22Rv1 (cell line): ENCODE data around the gene UTP18.
"Not testable (repeated sequence)": the region's sequence is repeated elsewhere in the genome, so short reads cannot be mapped to it uniquely, and the experiment has no call there.

Experiments used
- H3K27ac ChIP-seq: fragments of 450-650 bp; 2 replicates; pipeline ENCODE4 v1.5.1; 2017
- ZFX ChIP-seq: fragments of 450-650 bp; IDR thresholded peaks from 2 replicates; pipeline ENCODE4 v1.6.1; 2017; ENCODE audit warnings: antibody characterized with exemption, borderline replicate concordance
- TF ChIP-seq, protein P1 (sequence below): fragments of 450-650 bp; IDR thresholded peaks from 2 replicates; pipeline ENCODE4 v1.5.1; 2017; ENCODE audit warnings: mild to moderate bottlenecking

Gene UTP18

DNA sequence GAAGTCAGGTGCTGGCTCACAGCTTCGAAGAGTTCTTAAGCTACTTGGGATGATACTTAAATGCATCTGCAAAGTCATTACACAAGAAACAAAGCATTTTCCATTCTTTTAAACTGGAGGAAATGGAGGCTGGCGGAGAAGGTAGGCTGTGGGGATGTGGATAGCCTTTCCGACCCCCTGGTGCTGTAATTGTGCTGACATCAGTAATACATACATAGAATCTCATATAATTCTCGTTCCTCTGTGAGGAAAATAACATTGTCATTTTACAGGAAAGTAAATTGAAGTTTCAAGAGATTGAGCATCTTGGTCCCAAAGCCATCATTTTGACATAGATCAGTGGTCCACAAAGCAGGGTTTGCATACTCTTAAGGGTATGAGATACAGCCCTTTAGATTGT, 39.5 kb downstream of the UTP18 start:
- TF ChIP-seq, protein P1, sequence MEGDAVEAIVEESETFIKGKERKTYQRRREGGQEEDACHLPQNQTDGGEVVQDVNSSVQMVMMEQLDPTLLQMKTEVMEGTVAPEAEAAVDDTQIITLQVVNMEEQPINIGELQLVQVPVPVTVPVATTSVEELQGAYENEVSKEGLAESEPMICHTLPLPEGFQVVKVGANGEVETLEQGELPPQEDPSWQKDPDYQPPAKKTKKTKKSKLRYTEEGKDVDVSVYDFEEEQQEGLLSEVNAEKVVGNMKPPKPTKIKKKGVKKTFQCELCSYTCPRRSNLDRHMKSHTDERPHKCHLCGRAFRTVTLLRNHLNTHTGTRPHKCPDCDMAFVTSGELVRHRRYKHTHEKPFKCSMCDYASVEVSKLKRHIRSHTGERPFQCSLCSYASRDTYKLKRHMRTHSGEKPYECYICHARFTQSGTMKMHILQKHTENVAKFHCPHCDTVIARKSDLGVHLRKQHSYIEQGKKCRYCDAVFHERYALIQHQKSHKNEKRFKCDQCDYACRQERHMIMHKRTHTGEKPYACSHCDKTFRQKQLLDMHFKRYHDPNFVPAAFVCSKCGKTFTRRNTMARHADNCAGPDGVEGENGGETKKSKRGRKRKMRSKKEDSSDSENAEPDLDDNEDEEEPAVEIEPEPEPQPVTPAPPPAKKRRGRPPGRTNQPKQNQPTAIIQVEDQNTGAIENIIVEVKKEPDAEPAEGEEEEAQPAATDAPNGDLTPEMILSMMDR = no peak
- H3K27ac ChIP-seq = no peak overlapping the region

DNA sequence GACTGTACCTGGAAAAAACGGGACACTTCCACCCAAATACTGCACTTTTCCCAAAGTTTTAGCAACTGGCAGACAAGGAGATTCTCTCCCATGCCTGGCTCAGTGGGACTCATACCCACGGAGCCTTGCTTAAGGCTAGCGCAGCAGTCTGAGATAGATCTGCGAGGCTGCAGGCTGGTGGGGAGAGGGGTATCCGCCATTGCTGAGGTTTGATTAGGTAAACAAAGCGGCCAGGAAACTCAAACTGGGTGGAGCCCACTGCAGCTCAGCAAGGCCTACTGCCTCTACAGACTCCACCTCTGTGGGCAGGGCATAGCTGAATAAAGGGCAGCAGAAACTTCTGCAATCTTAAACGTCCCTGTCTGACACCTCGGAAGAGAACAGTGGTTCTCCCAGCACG, 44.8 kb downstream of the UTP18 start:
- no peak overlapping the region for H3K27ac ChIP-seq
- TF ChIP-seq ZFX = no peak
- TF ChIP-seq, protein P1 = no peak

DNA sequence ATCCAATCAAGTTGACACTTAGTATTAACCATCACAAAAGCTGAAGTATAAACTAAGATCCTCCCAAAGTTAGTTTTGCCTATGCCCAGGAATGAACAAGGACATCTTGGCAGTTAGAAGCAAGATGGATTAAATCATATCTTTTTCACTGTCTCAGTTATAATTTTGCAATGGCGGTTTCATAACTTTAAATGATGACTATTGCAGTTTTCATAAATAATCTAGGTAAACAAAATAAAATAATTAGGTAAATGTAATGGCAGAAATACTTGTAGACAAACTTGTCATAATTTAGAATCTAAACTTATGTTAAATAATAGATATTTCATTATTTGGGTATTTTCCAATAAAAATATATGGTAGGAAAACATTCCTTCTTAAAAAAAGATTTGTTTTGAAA, 51.7 kb downstream of the UTP18 start:
- H3K27ac ChIP-seq = not testable (repeated sequence)

DNA sequence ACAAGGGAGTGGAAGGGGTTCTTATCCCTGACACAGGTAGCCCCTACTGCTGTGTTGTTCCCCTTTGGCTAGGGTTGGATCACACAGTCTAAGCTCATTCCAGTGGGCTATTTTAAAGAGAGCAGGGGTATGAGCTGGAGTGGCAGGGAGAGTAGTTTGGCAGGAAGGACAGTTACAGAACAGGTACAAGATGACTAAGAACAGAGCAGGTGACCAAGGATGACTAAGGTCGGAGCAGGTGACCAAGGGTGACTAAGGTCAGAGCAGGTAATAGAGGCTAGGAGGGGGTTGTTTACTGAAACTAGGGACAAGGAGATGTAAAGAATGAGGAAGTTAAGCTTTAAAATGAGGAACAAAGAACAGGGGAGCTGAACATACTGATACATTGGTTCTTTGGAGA, 58.8 kb downstream of the UTP18 start:
- TF ChIP-seq, protein P1 = no peak
- no peak overlapping the region for H3K27ac ChIP-seq

DNA sequence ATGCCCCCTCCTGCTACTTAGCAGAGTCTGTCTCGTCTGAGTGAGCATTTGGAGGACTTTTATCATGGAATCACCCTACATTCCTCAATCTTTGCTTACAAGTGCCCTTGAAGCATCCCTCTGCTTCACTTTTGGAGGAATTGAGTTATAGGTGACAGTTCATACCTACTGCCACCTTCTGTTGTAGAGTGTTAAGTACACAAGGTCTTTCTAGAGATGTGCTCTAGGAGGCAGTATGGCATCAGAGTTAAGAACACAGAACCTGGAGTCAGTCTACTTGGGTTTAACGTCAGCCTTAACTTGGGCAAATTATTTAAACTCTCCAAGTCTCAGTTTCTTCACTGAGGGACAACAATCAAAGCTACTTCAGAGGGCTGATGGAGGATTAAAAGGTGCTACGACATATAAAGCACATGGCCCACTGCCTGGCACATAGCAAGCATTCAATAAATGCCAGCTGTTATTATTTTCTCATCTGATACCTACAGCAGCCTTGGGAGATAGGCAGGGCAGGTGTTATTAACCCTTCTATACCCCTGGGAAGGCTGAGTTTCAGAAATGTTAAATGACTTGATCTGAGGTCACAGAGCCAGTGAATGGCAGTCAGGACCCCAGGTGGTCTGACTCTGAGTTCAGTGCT, 62.2 kb downstream of the UTP18 start:
- H3K27ac ChIP-seq = no peak overlapping the region
- TF ChIP-seq, protein P1 = peak; percentile 68
- no peak for TF ChIP-seq ZFX

DNA sequence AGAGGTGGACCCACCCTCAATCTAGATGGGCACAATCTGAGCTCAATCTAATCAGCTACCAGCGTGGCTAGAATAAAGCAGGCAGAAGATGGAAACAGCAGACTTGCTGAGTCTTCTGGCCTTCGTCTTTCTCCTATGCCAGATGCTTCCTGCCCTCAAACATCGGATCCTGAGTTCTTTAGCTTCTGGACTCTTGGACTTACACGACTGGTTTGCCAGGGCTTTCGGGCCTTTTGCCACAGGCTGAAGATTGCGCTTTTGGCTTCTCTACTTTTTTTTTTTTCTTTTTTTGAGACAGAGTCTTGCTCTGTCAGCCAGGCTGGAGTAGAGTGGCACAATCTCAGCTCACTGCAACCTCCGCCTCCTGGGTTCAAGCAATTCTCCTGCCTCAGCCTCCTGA, 65.1 kb downstream of the UTP18 start:
- H3K27ac ChIP-seq = no peak overlapping the region
- TF ChIP-seq, protein P1 = no peak
- TF ChIP-seq ZFX = no peak

DNA sequence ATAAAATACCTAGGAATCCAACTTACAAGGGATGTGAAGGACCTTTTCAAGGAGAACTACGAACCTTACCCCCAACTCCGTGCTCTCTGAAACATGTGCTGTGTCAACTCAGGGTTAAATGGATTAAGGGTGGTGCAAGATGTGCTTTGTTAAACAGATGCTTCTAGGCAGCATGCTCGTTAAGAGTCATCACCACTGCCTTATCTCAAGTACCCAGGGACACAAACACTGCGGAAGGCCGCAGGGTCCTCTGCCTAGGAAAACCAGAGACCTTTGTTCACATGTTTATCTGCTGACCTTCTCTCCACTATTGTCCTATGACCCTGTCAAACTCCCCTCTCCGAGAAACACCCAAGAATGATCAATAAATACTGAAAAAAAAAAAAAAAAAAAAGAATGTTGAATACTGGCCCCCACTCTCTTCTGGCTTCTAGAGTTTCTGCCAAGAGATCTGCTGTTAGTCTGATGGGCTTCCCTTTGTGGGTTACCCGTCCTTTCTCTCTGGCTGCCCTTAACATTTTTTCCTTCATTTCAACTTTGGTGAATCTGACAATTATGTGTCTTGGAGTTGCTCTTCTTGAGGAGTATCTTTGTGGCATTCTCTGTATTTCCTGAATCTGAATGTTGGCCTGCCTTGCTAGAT, 70.6 kb downstream of the UTP18 start:
- not testable (repeated sequence) for H3K27ac ChIP-seq

DNA sequence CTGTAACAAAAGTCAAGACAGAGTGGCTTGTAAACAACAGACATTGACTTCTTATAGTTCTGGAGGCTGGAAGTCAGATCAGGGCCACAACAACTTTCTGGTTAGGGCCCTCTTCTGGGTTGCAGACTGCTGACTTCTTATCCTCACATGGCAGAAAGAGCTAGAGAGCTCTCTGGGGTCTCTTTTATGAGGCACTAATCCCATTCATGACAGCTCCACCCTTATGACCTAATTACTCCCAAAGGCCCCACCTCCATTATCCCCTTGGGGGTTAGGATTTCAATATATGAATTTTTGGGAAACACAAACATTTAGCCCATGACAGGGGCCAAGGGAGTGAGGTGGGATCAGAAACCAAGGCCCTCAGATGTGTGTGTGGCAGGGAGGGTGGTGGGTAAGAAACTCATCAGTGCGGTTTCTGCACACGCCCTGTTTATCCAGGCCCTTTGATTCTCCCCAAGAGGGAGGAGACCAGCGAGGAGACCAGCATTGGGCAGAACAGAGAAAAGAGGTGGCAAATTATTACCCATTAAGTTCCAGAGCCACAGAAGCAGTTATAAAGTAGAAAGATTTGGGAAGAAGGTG, 74.8 kb downstream of the UTP18 start:
- H3K27ac ChIP-seq = no peak overlapping the region
- no peak for TF ChIP-seq ZFX
- TF ChIP-seq, protein P1 = no peak
